Neuronal stem cell (in vitro differentiated cells): ENCODE measurements around the gene NFIB.
A peak's percentile ranks its signal among the peaks of the same experiment; 100 is the strongest.

Source experiments
- DNase-seq: peaks from one replicate; pipeline ENCODE4 v3.0.0-alpha.2; 2013; ENCODE audit warnings: low spot score
- H2AFZ ChIP-seq: one replicate; pipeline ENCODE4 v1.6.1; 2013; ENCODE audit warnings: mild to moderate bottlenecking, low read length, inconsistent platforms
- H2AK5ac ChIP-seq: 2 replicates; pipeline ENCODE4 v1.6.1; 2013; ENCODE audit warnings: low read depth, mild to moderate bottlenecking, inconsistent platforms, low read length, moderate library complexity, mixed read lengths
- H2BK120ac ChIP-seq: 2 replicates; pipeline ENCODE4 v1.6.1; 2013; ENCODE audit warnings: low read depth, mild to moderate bottlenecking, inconsistent platforms, low read length, moderate library complexity, mixed read lengths
- H2BK12ac ChIP-seq: one replicate; pipeline ENCODE4 v1.6.1; 2013; ENCODE audit warnings: low read length, inconsistent platforms
- H2BK15ac ChIP-seq: 2 replicates; pipeline ENCODE4 v1.6.1; 2013; ENCODE audit warnings: mild to moderate bottlenecking, low read length, inconsistent platforms, mixed read lengths
- H2BK5ac ChIP-seq: one replicate; pipeline ENCODE4 v1.6.1; 2013; ENCODE audit warnings: inconsistent platforms, mild to moderate bottlenecking, low read length, moderate library complexity
- H3K14ac ChIP-seq: one replicate; pipeline ENCODE4 v1.6.1; 2013; ENCODE audit warnings: low read length, inconsistent platforms
- H3K18ac ChIP-seq: 2 replicates; pipeline ENCODE4 v1.6.1; 2013; ENCODE audit warnings: low read length, inconsistent platforms
- H3K23ac ChIP-seq: 2 replicates; pipeline ENCODE4 v1.6.1; 2013; ENCODE audit warnings: low read depth, mild to moderate bottlenecking, mixed read lengths, low read length, inconsistent platforms; ENCODE audit not compliant: poor library complexity
- H3K27ac ChIP-seq: replicated peaks from 3 replicates; pipeline ENCODE4 v1.5.1; 2013; ENCODE audit warnings: low read length, inconsistent platforms
- H3K27me3 ChIP-seq, 3 experiments: 2 replicates each; pipeline ENCODE4 v1.6.1; 2013; ENCODE audit warnings: low read length in 3 of 3, mild to moderate bottlenecking in 2 of 3, inconsistent platforms in 1 of 3, low read depth in 1 of 3, mixed read lengths in 1 of 3, moderate library complexity in 1 of 3; ENCODE audit not compliant: control insufficient read depth in 3 of 3, insufficient read depth in 3 of 3
- H3K36me3 ChIP-seq, 2 donors: replicated peaks in 1 of 2; 2 replicates each; pipeline ENCODE4 v1.6.1; 2013; ENCODE audit warnings: low read length in 2 of 2; ENCODE audit not compliant: control insufficient read depth in 2 of 2, insufficient read depth in 2 of 2
- H3K4ac ChIP-seq: 2 replicates; pipeline ENCODE4 v1.6.1; 2013; ENCODE audit warnings: inconsistent platforms, mild to moderate bottlenecking, low read length, moderate library complexity
- H3K4me1 ChIP-seq, 2 donors: 1 replicate in 1 of 2; 2 replicates in 1 of 2; pipeline ENCODE4 v1.6.1; 2013; ENCODE audit warnings: low read length in 2 of 2, low read depth in 1 of 2; ENCODE audit not compliant: control insufficient read depth in 2 of 2, insufficient read depth in 1 of 2
- H3K4me2 ChIP-seq: one replicate; pipeline ENCODE4 v1.6.1; 2013; ENCODE audit warnings: mild to moderate bottlenecking, low read length, inconsistent platforms; ENCODE audit not compliant: insufficient read depth, poor library complexity, severe bottlenecking
- H3K4me3 ChIP-seq, 2 donors: 2 replicates each; pipeline ENCODE4 v1.5.1; 2013; ENCODE audit warnings: low read length in 2 of 2, mild to moderate bottlenecking in 2 of 2, inconsistent platforms in 1 of 2, moderate library complexity in 1 of 2
- H3K79me1 ChIP-seq: one replicate; pipeline ENCODE4 v1.6.1; 2013; ENCODE audit warnings: low read depth, mild to moderate bottlenecking, inconsistent platforms, low read length, moderate library complexity
- H3K9ac ChIP-seq: one replicate; pipeline ENCODE4 v1.6.1; 2013; ENCODE audit warnings: mild to moderate bottlenecking, low read depth, low read length, inconsistent platforms; ENCODE audit not compliant: poor library complexity
- H3K9me3 ChIP-seq, 2 donors: replicated peaks in 1 of 2; 2 replicates each; pipeline versions ENCODE3 to v1.6.1; 2013; ENCODE audit warnings: low read length in 2 of 2, mild to moderate bottlenecking in 2 of 2, inconsistent platforms in 1 of 2, low read depth in 1 of 2, mixed read lengths in 1 of 2, moderate library complexity in 1 of 2; ENCODE audit not compliant: control insufficient read depth in 2 of 2, insufficient read depth in 1 of 2
- H4K8ac ChIP-seq: one replicate; pipeline ENCODE4 v1.6.1; 2013; ENCODE audit warnings: low read depth, mild to moderate bottlenecking, inconsistent platforms, low read length, moderate library complexity
- H4K91ac ChIP-seq: one replicate; pipeline ENCODE4 v1.6.1; 2013; ENCODE audit warnings: low read length, low read depth, mild to moderate bottlenecking, inconsistent platforms; ENCODE audit not compliant: poor library complexity
- WGBS, 2 donors: extraction: QIAGEN DNeasy Blood & Tissue Kit; methylation state at CpG; one replicate each; pipeline ENCODE4 v1.1.7; 2013; ENCODE audit warnings: missing lambda C conversion rate in 2 of 2, mixed read lengths in 1 of 2; ENCODE audit not compliant: insufficient read length in 2 of 2, insufficient replicate concordance in 1 of 2; ENCODE audit errors: extremely low coverage in 2 of 2; 5-methylcytosine and 5-hydroxymethylcytosine counted together

NFIB gene

DNA sequence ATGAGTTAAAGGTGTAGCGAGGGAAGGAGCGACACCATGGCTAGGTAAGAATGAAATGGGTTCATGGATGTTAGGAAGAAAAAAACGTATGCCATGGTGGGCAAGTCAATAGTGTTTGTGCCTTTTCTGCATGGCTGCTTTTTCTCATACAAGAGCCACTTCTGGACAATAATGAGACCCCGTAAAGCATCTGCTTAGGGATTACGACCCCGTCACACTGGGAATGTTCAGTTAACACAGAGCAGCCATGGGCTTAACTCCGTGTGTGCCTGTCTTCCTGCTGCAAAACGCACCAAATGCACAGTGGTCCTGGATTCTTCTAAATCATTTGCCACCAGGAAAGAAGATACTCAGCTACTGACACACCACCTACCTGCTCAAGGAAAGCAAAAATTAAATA, 81.8 kb downstream of the NFIB start:
- Histone ChIP-seq H3K9me3 (no peaks in the 10 kb centered on the region), H4K91ac (no peak overlapping the region), H3K18ac (no peak overlapping the region), H2AK5ac (no peak overlapping the region), H2BK5ac (no peak overlapping the region), H4K8ac (no peak overlapping the region), H3K4me3 (no peak overlapping the region), H2BK120ac (no peak overlapping the region), H2AFZ (peak overlapping the region; percentile 50), H3K79me1 (no peaks in the 10 kb centered on the region), H3K27ac (no peak overlapping the region), H3K4me1 (peaks cover 12 to 19% of the 10 kb centered on the region in 2 donors), H3K27me3 (no peaks in the 10 kb centered on the region), H3K36me3 (no peaks in the 10 kb centered on the region), H3K23ac (no peak overlapping the region), H3K9ac (no peak overlapping the region), H3K4ac (no peak overlapping the region), H3K4me2 (no peak overlapping the region), H2BK12ac (no peak overlapping the region), H2BK15ac (no peak overlapping the region), H3K14ac (no peak overlapping the region)
- WGBS, 2 donors = 100% methylated on average over 1 of the region's 8 CpGs; no CpG with 5 or more reads in 1 of the 2 donors
- no peak for DNase-seq

DNA sequence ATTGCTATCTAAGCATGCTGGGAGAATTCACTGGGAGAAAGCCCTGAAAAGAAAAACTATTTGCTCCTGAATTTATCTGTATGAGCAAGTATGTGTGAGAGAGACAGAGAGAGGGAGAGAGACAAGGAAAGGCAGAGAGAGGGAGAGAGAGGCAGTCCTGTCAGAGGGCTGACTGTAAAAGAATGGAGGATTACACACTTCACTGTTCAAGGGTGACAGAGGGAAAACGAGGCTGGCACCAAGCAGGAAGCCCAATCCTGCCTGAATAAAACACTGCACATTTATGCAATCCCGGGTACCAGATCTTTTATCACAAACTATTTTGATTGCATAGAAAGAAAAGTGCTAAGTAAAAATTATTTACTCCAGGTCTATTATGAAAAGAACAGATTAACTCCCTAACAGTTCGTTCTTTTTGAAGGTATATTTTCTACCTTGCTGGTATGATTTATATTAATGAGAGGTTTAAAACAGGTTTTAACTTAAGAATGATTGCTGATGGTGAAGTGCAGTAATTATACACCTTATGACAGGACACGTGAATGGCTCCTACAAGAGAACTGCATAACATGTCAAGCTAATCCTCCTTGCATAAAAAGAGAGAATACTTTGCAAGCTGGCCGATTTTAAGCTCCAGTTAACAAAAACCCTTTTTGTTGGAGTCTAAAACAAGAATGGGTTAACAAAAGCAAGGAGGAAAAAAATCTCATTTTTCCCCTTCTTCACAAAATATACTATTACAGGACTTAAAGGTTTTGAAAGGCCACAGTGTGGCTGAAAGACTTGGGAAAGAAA, 82.5 kb downstream of the NFIB start:
- Histone ChIP-seq H3K23ac (no peak overlapping the region), H3K9ac (no peak overlapping the region), H3K4ac (no peak overlapping the region), H2BK12ac (no peak overlapping the region), H2AK5ac (no peak overlapping the region), H3K18ac (no peak overlapping the region), H3K4me3 (no peak overlapping the region), H3K36me3 (no peaks in the 10 kb centered on the region), H3K4me2 (no peak overlapping the region), H4K91ac (no peak overlapping the region), H3K4me1 (peaks cover 12 to 19% of the 10 kb centered on the region in 2 donors), H4K8ac (no peak overlapping the region), H3K9me3 (no peaks in the 10 kb centered on the region), H3K14ac (no peak overlapping the region), H2AFZ (peak overlapping the region; percentile 50), H3K27ac (no peak overlapping the region), H2BK5ac (no peak overlapping the region), H3K27me3 (no peaks in the 10 kb centered on the region), H3K79me1 (no peaks in the 10 kb centered on the region), H2BK120ac (no peak overlapping the region), H2BK15ac (no peak overlapping the region)
- WGBS, 2 donors = no CpG with 5 or more reads among the region's 5 CpGs
- no peak for DNase-seq

- peaks cover 12 to 19% of the 10 kb centered on the region in 2 donors for H3K4me1 ChIP-seq
- no peak overlapping the region for H3K14ac ChIP-seq
- no peak overlapping the region for H2AFZ ChIP-seq
- H3K27me3 ChIP-seq = no peaks in the 10 kb centered on the region
- H3K18ac ChIP-seq = no peak overlapping the region
- no peak overlapping the region for H3K9ac ChIP-seq
- no peak overlapping the region for H2BK120ac ChIP-seq
- H2BK15ac ChIP-seq = no peak overlapping the region
- H2BK5ac ChIP-seq = no peak overlapping the region
- no peak overlapping the region for H2BK12ac ChIP-seq
- H3K4me2 ChIP-seq = no peak overlapping the region
- no peaks in the 10 kb centered on the region for H3K36me3 ChIP-seq
- no peak overlapping the region for H3K4me3 ChIP-seq
- H3K4ac ChIP-seq = no peak overlapping the region
- WGBS, 2 donors = no CpG with 5 or more reads among the region's 1 CpG
- H3K79me1 ChIP-seq = no peaks in the 10 kb centered on the region
- no peak overlapping the region for H3K23ac ChIP-seq
- H4K8ac ChIP-seq = no peak overlapping the region
- no peak overlapping the region for H3K27ac ChIP-seq
- no peak overlapping the region for H4K91ac ChIP-seq
- no peak for DNase-seq
- no peak overlapping the region for H2AK5ac ChIP-seq
- H3K9me3 ChIP-seq = no peaks in the 10 kb centered on the region
Measured at GRCh38 chr9:14228602-14229001, 85.3 kb downstream of the NFIB start.

GRCh38 chr9:14226855-14227532, 86.9 kb downstream of the NFIB start:
- Histone ChIP-seq H2BK12ac (no peak overlapping the region), H4K8ac (no peak overlapping the region), H3K4ac (no peak overlapping the region), H3K9me3 (no peaks in the 10 kb centered on the region), H3K4me1 (peaks cover 6 to 12% of the 10 kb centered on the region in 2 donors), H3K4me3 (no peak overlapping the region), H2BK120ac (no peak overlapping the region), H2AK5ac (no peak overlapping the region), H3K27ac (no peak overlapping the region), H3K14ac (no peak overlapping the region), H3K36me3 (no peaks in the 10 kb centered on the region), H2BK15ac (no peak overlapping the region), H4K91ac (no peak overlapping the region), H3K9ac (no peak overlapping the region), H3K23ac (no peak overlapping the region), H3K18ac (no peak overlapping the region), H3K79me1 (no peaks in the 10 kb centered on the region), H2BK5ac (no peak overlapping the region), H3K4me2 (no peak overlapping the region), H3K27me3 (no peaks in the 10 kb centered on the region), H2AFZ (no peak overlapping the region)
- WGBS, 2 donors = no CpG with 5 or more reads among the region's 11 CpGs
- DNase-seq = no peak
